Measurements from ENCODE around the gene CENPB.

- TF ChIP-seq CTCF (IDR thresholded peaks at IDR 0.05): no peak
- no peak for TF ChIP-seq POLR2A (IDR thresholded peaks at IDR 0.05)
Measured at GRCh38 chr20:3757268-3757667, 29.3 kb downstream of the CENPB start.

Data from testis (tissue), 2 donors.